MG63 (cell line): ENCODE data around the gene PRKCE. TPM values are rescaled to one million over a fixed set of nuclear protein-coding genes. Genes with fewer than 3 reads are reported as not detected.

Source experiments
- DNase-seq: peaks from one replicate; pipeline ENCODE4 v3.0.0-alpha.2; 2020
- H3K27me3 ChIP-seq: fragments of 250-450 bp; sonication (Bioruptor Pico); 2 replicates; pipeline ENCODE4 v1.5.1; 2020; ENCODE audit warnings: mild to moderate bottlenecking, moderate library complexity
- H3K36me3 ChIP-seq: fragments of 250-450 bp; sonication (Bioruptor Pico); 2 replicates; pipeline ENCODE4 v1.5.1; 2020; ENCODE audit warnings: mild to moderate bottlenecking, moderate library complexity
- H3K4me3 ChIP-seq: fragments of 250-450 bp; sonication (Bioruptor Pico); 2 replicates; pipeline ENCODE4 v1.5.1; 2020; ENCODE audit warnings: mild to moderate bottlenecking, moderate library complexity
- H3K9me3 ChIP-seq: fragments of 250-450 bp; sonication (Bioruptor Pico); 2 replicates; pipeline ENCODE4 v1.5.1; 2020; ENCODE audit warnings: mild to moderate bottlenecking, moderate library complexity
- total RNA-seq: library from RNA; depleted of rRNA; stranded (reverse); fragments of >200 nt; shearing (Covaris generic); gene quantifications from 2 replicates; pipeline ENCODE4 v1.2.3, GENCODE V29; 2014; ENCODE audit warnings: low replicate concordance

Gene PRKCE
- total RNA-seq, 1 experiment from 2014 or later = 16.9 TPM

GRCh38 chr2:45992741-45993475 is 341.4 kb downstream of the PRKCE start:
- no peak overlapping the region for H3K4me3 ChIP-seq

GRCh38 chr2:45993476-45993991 is 342.1 kb downstream of the PRKCE start:
- H3K4me3 ChIP-seq = no peak overlapping the region
- H3K9me3 ChIP-seq = 0 out of 2 replicates have a peak, but pooled peaks cover 2% of the 10 kb centered on the region
- H3K27me3 ChIP-seq = no peaks in the 10 kb centered on the region
- peaks cover 23% of the 10 kb centered on the region for H3K36me3 ChIP-seq
- DNase-seq = peak; percentile 56

More at GRCh38 chr2:45992741-45993475, 341.4 kb downstream of the PRKCE start:
- Histone ChIP-seq H3K9me3 (0 out of 2 replicates have a peak, but pooled peaks cover 2% of the 10 kb centered on the region), H3K27me3 (no peaks in the 10 kb centered on the region), H3K36me3 (peaks cover 23% of the 10 kb centered on the region)
- no peak for DNase-seq

GRCh38 chr2:45994060-45994459 is 342.6 kb downstream of the PRKCE start:
- DNase-seq = no peak
- H3K36me3 ChIP-seq = peaks cover 22% of the 10 kb centered on the region
- H3K4me3 ChIP-seq = no peak overlapping the region
- no peaks in the 10 kb centered on the region for H3K27me3 ChIP-seq
- 0 out of 2 replicates have a peak, but pooled peaks cover 2% of the 10 kb centered on the region for H3K9me3 ChIP-seq

GRCh38 chr2:46000660-46001059 is 349.2 kb downstream of the PRKCE start:
- 0 out of 2 replicates have a peak, but pooled peaks cover 2% of the 10 kb centered on the region for H3K9me3 ChIP-seq
- H3K4me3 ChIP-seq = no peak overlapping the region
- H3K36me3 ChIP-seq = peaks cover 33% of the 10 kb centered on the region
- no peak for DNase-seq
- H3K27me3 ChIP-seq = no peaks in the 10 kb centered on the region

- H3K36me3 ChIP-seq = peaks cover 34% of the 10 kb centered on the region
- no peak for DNase-seq
- H3K27me3 ChIP-seq = no peaks in the 10 kb centered on the region
- H3K4me3 ChIP-seq = no peak overlapping the region
- 0 out of 2 replicates have a peak, but pooled peaks cover under 1% of the 10 kb centered on the region for H3K9me3 ChIP-seq
Measured at GRCh38 chr2:46001290-46001689, 349.8 kb downstream of the PRKCE start.

GRCh38 chr2:46001741-46002506 is 350.4 kb downstream of the PRKCE start:
- Histone ChIP-seq H3K36me3 (peaks cover 39% of the 10 kb centered on the region), H3K27me3 (no peaks in the 10 kb centered on the region), H3K9me3 (no peaks in the 10 kb centered on the region), H3K4me3 (no peak overlapping the region)
- no peak for DNase-seq

GRCh38 chr2:46002507-46002883 is 351.0 kb downstream of the PRKCE start:
- no peak for DNase-seq

GRCh38 chr2:46002947-46003346 is 351.5 kb downstream of the PRKCE start:
- Histone ChIP-seq H3K36me3 (peaks cover 47% of the 10 kb centered on the region), H3K9me3 (no peaks in the 10 kb centered on the region), H3K4me3 (no peak overlapping the region), H3K27me3 (no peaks in the 10 kb centered on the region)
- DNase-seq = no peak

More at GRCh38 chr2:46002507-46002883, 351.0 kb downstream of the PRKCE start:
- H3K27me3 ChIP-seq = no peaks in the 10 kb centered on the region
- peaks cover 44% of the 10 kb centered on the region for H3K36me3 ChIP-seq
- no peaks in the 10 kb centered on the region for H3K9me3 ChIP-seq
- H3K4me3 ChIP-seq = no peak overlapping the region

GRCh38 chr2:46003903-46004473 is 352.5 kb downstream of the PRKCE start:
- H3K9me3 ChIP-seq = no peaks in the 10 kb centered on the region
- no peak for DNase-seq
- no peak overlapping the region for H3K4me3 ChIP-seq
- H3K36me3 ChIP-seq = peaks cover 57% of the 10 kb centered on the region
- H3K27me3 ChIP-seq = no peaks in the 10 kb centered on the region

- peaks cover 64% of the 10 kb centered on the region for H3K36me3 ChIP-seq
- no peak overlapping the region for H3K4me3 ChIP-seq
- no peaks in the 10 kb centered on the region for H3K9me3 ChIP-seq
- no peak for DNase-seq
- no peaks in the 10 kb centered on the region for H3K27me3 ChIP-seq
Measured at GRCh38 chr2:46006473-46007025, 355.1 kb downstream of the PRKCE start.

- Histone ChIP-seq H3K4me3 (no peak overlapping the region), H3K27me3 (no peaks in the 10 kb centered on the region), H3K36me3 (peaks cover 64% of the 10 kb centered on the region), H3K9me3 (no peaks in the 10 kb centered on the region)
- no peak for DNase-seq
Measured at GRCh38 chr2:46007412-46007811, 355.9 kb downstream of the PRKCE start.

- Histone ChIP-seq H3K4me3 (no peak overlapping the region), H3K36me3 (peaks cover 67% of the 10 kb centered on the region), H3K9me3 (no peaks in the 10 kb centered on the region), H3K27me3 (no peaks in the 10 kb centered on the region)
- DNase-seq = no peak
Measured at GRCh38 chr2:46008091-46008870, 356.8 kb downstream of the PRKCE start.

GRCh38 chr2:46009315-46009714 is 357.8 kb downstream of the PRKCE start:
- DNase-seq = no peak
- Histone ChIP-seq H3K36me3 (peaks cover 62% of the 10 kb centered on the region), H3K9me3 (no peaks in the 10 kb centered on the region), H3K4me3 (no peak overlapping the region), H3K27me3 (no peaks in the 10 kb centered on the region)

- no peak for DNase-seq
- H3K27me3 ChIP-seq = no peaks in the 10 kb centered on the region
- no peak overlapping the region for H3K4me3 ChIP-seq
- H3K9me3 ChIP-seq = no peaks in the 10 kb centered on the region
- H3K36me3 ChIP-seq = peaks cover 57% of the 10 kb centered on the region
Measured at GRCh38 chr2:46009772-46010171, 358.3 kb downstream of the PRKCE start.

- Histone ChIP-seq H3K4me3 (no peak overlapping the region), H3K36me3 (peaks cover 56% of the 10 kb centered on the region)
- no peak for DNase-seq
Measured at GRCh38 chr2:46010223-46010924, 358.9 kb downstream of the PRKCE start.

More at GRCh38 chr2:46010223-46010924, 358.9 kb downstream of the PRKCE start:
- Histone ChIP-seq H3K27me3 (no peaks in the 10 kb centered on the region), H3K9me3 (no peaks in the 10 kb centered on the region)
